Amniotic stem cell (primary cell): Measurements from ENCODE around the gene STAG2.
A peak's percentile ranks its signal among the peaks of the same experiment; 100 is the strongest.
"Not testable (repeated sequence)": the region's sequence is repeated elsewhere in the genome, so short reads cannot be mapped to it uniquely, and the experiment has no call there.

Source experiments
- DNase-seq: peaks from one replicate; lab custom pipeline; 2025; lab: John Stamatoyannopoulos, UW

The STAG2 gene

GRCh38 chrX:124035657-124036056, 74.2 kb downstream of the STAG2 start:
- no peak for DNase-seq

GRCh38 chrX:124042042-124042441, 80.5 kb downstream of the STAG2 start:
- DNase-seq, result no peak

- no peak for DNase-seq
These were observed 83.6 kb downstream of the STAG2 start for GRCh38 chrX:124045109-124045508.

- DNase-seq, result not testable (repeated sequence)
These were observed 122.9 kb downstream of the STAG2 start for GRCh38 chrX:124084417-124084816.

GRCh38 chrX:124085063-124085462, 123.6 kb downstream of the STAG2 start:
- no peak for DNase-seq

- DNase-seq, result no peak
These were observed 124.9 kb downstream of the STAG2 start for GRCh38 chrX:124086411-124086810.

- DNase-seq, result no peak
These were observed 125.7 kb downstream of the STAG2 start for GRCh38 chrX:124087000-124087746.

GRCh38 chrX:124093222-124093621, 131.7 kb downstream of the STAG2 start:
- DNase-seq, result no peak

- DNase-seq, result no peak
These were observed 135.6 kb downstream of the STAG2 start for GRCh38 chrX:124097116-124097515.

- peak; percentile 4 for DNase-seq
These were observed 136.6 kb downstream of the STAG2 start for GRCh38 chrX:124098089-124098488.

GRCh38 chrX:124103966-124104365, 142.5 kb downstream of the STAG2 start:
- no peak for DNase-seq

GRCh38 chrX:124104512-124104911, 143.0 kb downstream of the STAG2 start:
- not testable (repeated sequence) for DNase-seq

GRCh38 chrX:124113621-124114600, 152.4 kb downstream of the STAG2 start:
- no peak for DNase-seq

GRCh38 chrX:124117325-124117724, 155.8 kb downstream of the STAG2 start:
- DNase-seq, result no peak

- no peak for DNase-seq
These were observed 164.0 kb downstream of the STAG2 start for GRCh38 chrX:124125471-124125870.

GRCh38 chrX:124127496-124127895, 166.0 kb downstream of the STAG2 start:
- DNase-seq, result no peak

GRCh38 chrX:124132437-124132836, 170.9 kb downstream of the STAG2 start:
- DNase-seq, result not testable (repeated sequence)

- no peak for DNase-seq
These were observed 184.2 kb downstream of the STAG2 start for GRCh38 chrX:124145749-124146148.

GRCh38 chrX:124151195-124151594, 189.7 kb downstream of the STAG2 start:
- no peak for DNase-seq
